Endothelial cell (in vitro differentiated cells): ENCODE measurements around the gene ENOSF1. TPM values are rescaled to one million over a fixed set of nuclear protein-coding genes. Genes with fewer than 3 reads are reported as not detected.
"Not testable (repeated sequence)": the region's sequence is repeated elsewhere in the genome, so short reads cannot be mapped to it uniquely, and the experiment has no call there.

Source experiments
- DNase-seq: peaks from one replicate; pipeline ENCODE4 v3.0.0; 2021; ENCODE audit warnings: low spot score
- H3K27ac Mint-ChIP-seq: one replicate; pipeline ENCODE4 v1.8.0; 2021; ENCODE audit warnings: mixed read lengths, inconsistent platforms; ENCODE audit not compliant: unreplicated experiment
- H3K27me3 Mint-ChIP-seq: one replicate; pipeline ENCODE4 v1.8.0; 2021; ENCODE audit warnings: mild to moderate bottlenecking, moderate library complexity, mixed read lengths, inconsistent platforms; ENCODE audit not compliant: unreplicated experiment
- H3K36me3 Mint-ChIP-seq: one replicate; pipeline ENCODE4 v1.8.0; 2021; ENCODE audit warnings: mild to moderate bottlenecking, low read depth, mixed read lengths, inconsistent platforms; ENCODE audit not compliant: unreplicated experiment
- H3K4me1 Mint-ChIP-seq: one replicate; pipeline ENCODE4 v1.8.0; 2021; ENCODE audit warnings: mild to moderate bottlenecking, mixed read lengths, inconsistent platforms; ENCODE audit not compliant: unreplicated experiment
- H3K4me3 Mint-ChIP-seq: one replicate; pipeline ENCODE4 v1.8.0; 2021; ENCODE audit warnings: mild to moderate bottlenecking, mixed read lengths, inconsistent platforms; ENCODE audit not compliant: unreplicated experiment
- H3K9me3 Mint-ChIP-seq: one replicate; pipeline ENCODE4 v1.8.0; 2021; ENCODE audit warnings: mixed read lengths, inconsistent platforms; ENCODE audit not compliant: unreplicated experiment
- CTCF ChIP-seq: fragments of 200-600 bp; sonication (generic); IDR thresholded peaks from one replicate; pipeline ENCODE4 v1.5.0; 2021; ENCODE audit warnings: antibody characterized with exemption; ENCODE audit not compliant: unreplicated experiment
- total RNA-seq: library from RNA; stranded (reverse); fragmentation: NEBNext Ultra II Directional; extraction: Animal tissue kit (Norgen Biotek cat#: 25700); gene quantifications from one replicate; pipeline ENCODE4 v1.2.1, GENCODE V29; 2021; ENCODE audit not compliant: unreplicated experiment

The ENOSF1 gene
- total RNA-seq, 1 donor from 2014 or later, result 31.8 TPM

- H3K4me3 Mint-ChIP-seq, result no peak overlapping the region
- H3K36me3 Mint-ChIP-seq, result peaks cover 21% of the 10 kb centered on the region
- no peaks in the 10 kb centered on the region for H3K9me3 Mint-ChIP-seq
- H3K27ac Mint-ChIP-seq, result no peak overlapping the region
- peaks cover 7% of the 10 kb centered on the region for H3K27me3 Mint-ChIP-seq
- TF ChIP-seq CTCF, result no peak
- peaks cover 9% of the 10 kb centered on the region for H3K4me1 Mint-ChIP-seq
- no peak for DNase-seq
Observed at GRCh38 chr18:683531-683930, 28.9 kb downstream of the ENOSF1 start.

DNA sequence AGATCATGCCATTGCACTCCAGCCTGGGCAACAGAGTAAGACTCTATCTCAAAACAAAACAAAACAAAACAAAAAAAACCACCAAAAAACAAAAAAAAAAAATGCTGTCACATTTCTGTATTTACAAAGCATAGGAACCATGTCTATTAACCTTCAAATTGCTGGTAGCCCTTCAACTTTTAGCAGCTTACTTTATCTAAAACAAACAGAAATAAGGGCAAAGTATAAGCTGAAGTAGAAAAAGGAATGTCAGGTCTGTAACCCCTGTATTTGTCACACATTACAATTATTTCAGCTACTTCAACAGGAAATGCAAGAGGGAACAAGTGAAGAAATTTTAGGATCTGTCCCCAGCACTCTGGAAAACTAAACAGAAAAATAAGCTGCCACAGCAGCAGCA lies 29.6 kb downstream of the ENOSF1 start:
- peaks cover 9% of the 10 kb centered on the region for H3K4me1 Mint-ChIP-seq
- H3K9me3 Mint-ChIP-seq, result no peaks in the 10 kb centered on the region
- peaks cover 7% of the 10 kb centered on the region for H3K27me3 Mint-ChIP-seq
- TF ChIP-seq CTCF, result no peak
- no peak for DNase-seq
- H3K4me3 Mint-ChIP-seq, result no peak overlapping the region
- peaks cover 27% of the 10 kb centered on the region for H3K36me3 Mint-ChIP-seq
- no peak overlapping the region for H3K27ac Mint-ChIP-seq

- peaks cover 26% of the 10 kb centered on the region for H3K36me3 Mint-ChIP-seq
- not testable (repeated sequence) for H3K27me3 Mint-ChIP-seq, DNase-seq, H3K27ac Mint-ChIP-seq, H3K4me1 Mint-ChIP-seq, H3K9me3 Mint-ChIP-seq, H3K4me3 Mint-ChIP-seq
Observed at GRCh38 chr18:682416-682815, 30.0 kb downstream of the ENOSF1 start.

DNA sequence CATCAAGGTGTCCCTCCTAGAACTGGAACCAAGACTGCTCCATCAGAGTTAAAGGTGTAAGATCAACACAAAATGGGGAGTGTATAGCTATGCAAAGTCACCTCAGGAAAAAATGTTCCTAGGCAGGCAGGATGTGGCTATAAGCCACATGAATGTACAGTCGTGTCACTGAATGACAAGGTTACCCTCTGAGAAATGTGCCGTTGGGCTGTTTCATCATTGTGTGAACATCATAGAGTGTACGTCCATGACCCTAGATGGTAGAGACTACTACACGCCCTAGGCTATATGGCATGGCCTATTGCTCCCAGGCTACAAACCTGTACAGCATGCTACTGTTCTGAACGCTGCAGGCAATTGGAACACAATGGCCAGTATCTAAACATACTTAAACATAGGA lies 30.4 kb downstream of the ENOSF1 start:
- H3K9me3 Mint-ChIP-seq, result no peaks in the 10 kb centered on the region
- no peak for DNase-seq
- no peak for TF ChIP-seq CTCF
- peaks cover 7% of the 10 kb centered on the region for H3K27me3 Mint-ChIP-seq
- H3K4me3 Mint-ChIP-seq, result no peak overlapping the region
- peaks cover 23% of the 10 kb centered on the region for H3K36me3 Mint-ChIP-seq
- H3K27ac Mint-ChIP-seq, result no peak overlapping the region
- peaks cover 9% of the 10 kb centered on the region for H3K4me1 Mint-ChIP-seq

GRCh38 chr18:680392-680791 lies 32.0 kb downstream of the ENOSF1 start:
- Mint-ChIP-seq H3K27ac (no peak overlapping the region), H3K4me1 (peaks cover 5% of the 10 kb centered on the region), H3K36me3 (peaks cover 21% of the 10 kb centered on the region), H3K27me3 (peaks cover 5% of the 10 kb centered on the region), H3K9me3 (no peaks in the 10 kb centered on the region), H3K4me3 (no peak overlapping the region)
- TF ChIP-seq CTCF, result no peak
- DNase-seq, result no peak

GRCh38 chr18:679516-679915 lies 32.9 kb downstream of the ENOSF1 start:
- no peak for TF ChIP-seq CTCF
- Mint-ChIP-seq H3K9me3 (no peaks in the 10 kb centered on the region), H3K27me3 (peaks cover 5% of the 10 kb centered on the region), H3K27ac (no peak overlapping the region), H3K36me3 (peaks cover 25% of the 10 kb centered on the region), H3K4me1 (peaks cover 5% of the 10 kb centered on the region), H3K4me3 (no peak overlapping the region)
- DNase-seq, result no peak
